GM12878 (cell line): ENCODE results near the gene BORCS6. TPM values are rescaled to one million over a fixed set of nuclear protein-coding genes. Genes with fewer than 3 reads are reported as not detected.

Source experiments
- ATAC-seq: fragments of 200-7000 bp; cut with Tn5 transposase; 3 replicates; pipeline ENCODE4 v1.9.1; 2020; ENCODE audit warnings: mild to moderate bottlenecking, moderate library complexity
- BruUV-seq: library from RNA; stranded (reverse); fragments of 400-500 nt; replicated peaks from 2 replicates; lab custom pipeline; 2021; lab: Mats Ljungman, UMichigan
- CTCF ChIA-PET: fragments of 300-600 bp; sonication (Branson Sonifier 250); formaldehyde crosslinking; extraction: SDS; loops from one replicate; lab custom pipeline; 2021; ENCODE audit warnings: inconsistent platforms; lab: Yijun Ruan, JAX
- POLR2A ChIA-PET: fragments of 350-600 bp; formaldehyde crosslinking; extraction: SDS; loops from one replicate; lab custom pipeline; 2021; ENCODE audit warnings: inconsistent platforms; lab: Charles Lee
- RAD21 ChIA-PET: fragments of 300-600 bp; sonication (Branson Sonifier 250); formaldehyde crosslinking; loops from one replicate; lab custom pipeline; 2023; ENCODE audit warnings: antibody characterized with exemption; ENCODE audit not compliant: unreplicated experiment; lab: Charles Lee
- SMC1A ChIA-PET: fragments of 300-600 bp; sonication (Branson Sonifier 250); formaldehyde crosslinking; loops from one replicate; lab custom pipeline; 2023; ENCODE audit not compliant: unreplicated experiment, uncharacterized antibody; lab: Charles Lee
- DNase-seq: peaks from one replicate; pipeline ENCODE4 v3.0.0-alpha.2; 2011; ENCODE audit warnings: low read depth, low spot score
- FAIRE-seq: peaks from 3 replicates; lab custom pipeline; 2011; peaks lifted over from hg19 to GRCh38; lab: Jason Lieb, UNC
- H2AFZ ChIP-seq: 2 replicates; pipeline ENCODE4 v1.6.0; 2011; ENCODE audit warnings: low read depth, low read length, control low read depth; ENCODE audit not compliant: control insufficient read depth
- H3K27ac ChIP-seq: 2 replicates; pipeline ENCODE4 v1.5.1; 2011; ENCODE audit warnings: control low read depth; ENCODE audit not compliant: control insufficient read depth, insufficient read depth
- H3K27me3 ChIP-seq, 2 experiments: replicated peaks in 1 of 2; 2 replicates each; pipeline versions ENCODE4 v1.6.0 to v1.6.1; 2011; ENCODE audit warnings: low read length in 1 of 2; ENCODE audit not compliant: control insufficient read depth in 2 of 2, insufficient read depth in 2 of 2
- H3K36me3 ChIP-seq, 2 experiments: 2 replicates each; pipeline ENCODE4 v1.5.1; 2011; ENCODE audit warnings: low read length in 1 of 2; ENCODE audit not compliant: control insufficient read depth in 2 of 2, insufficient read depth in 2 of 2
- H3K4me1 ChIP-seq: 2 replicates; pipeline ENCODE4 v1.6.1; 2011; ENCODE audit warnings: mild to moderate bottlenecking, low read length, moderate library complexity, mixed read lengths; ENCODE audit not compliant: control insufficient read depth, insufficient read depth
- H3K4me2 ChIP-seq: 2 replicates; pipeline ENCODE4 v1.6.0; 2011; ENCODE audit warnings: control low read depth; ENCODE audit not compliant: control insufficient read depth, insufficient read depth
- H3K4me3 ChIP-seq: fragments of 200-600 bp; sonication (generic); 2 replicates; pipeline ENCODE4 v1.5.1; 2016
- H3K79me2 ChIP-seq: 2 replicates; pipeline ENCODE4 v1.6.0; 2011; ENCODE audit warnings: low read length; ENCODE audit not compliant: control insufficient read depth, insufficient read depth
- H3K9ac ChIP-seq: 2 replicates; pipeline ENCODE4 v1.8.0; 2011; ENCODE audit warnings: low read length, control low read depth, mixed read lengths; ENCODE audit not compliant: control insufficient read depth, insufficient read depth
- H3K9me3 ChIP-seq: replicated peaks from 3 replicates; pipeline ENCODE4 v1.5.1; 2011; ENCODE audit warnings: mild to moderate bottlenecking, low read length; ENCODE audit not compliant: control insufficient read depth, insufficient read depth
- H4K20me1 ChIP-seq: 2 replicates; pipeline ENCODE4 v1.6.0; 2011; ENCODE audit not compliant: control insufficient read depth, insufficient read depth
- ASH2L ChIP-seq: fragments of 300-600, 200-600 bp; sonication (generic); IDR thresholded peaks from 2 replicates; pipeline ENCODE4 v1.6.1; 2017; ENCODE audit warnings: low read depth, mild to moderate bottlenecking, borderline replicate concordance
- BMI1 ChIP-seq: fragments of 450-650 bp; IDR thresholded peaks from 2 replicates; pipeline ENCODE4 v1.6.1; 2016; ENCODE audit warnings: mild to moderate bottlenecking, moderate library complexity, borderline replicate concordance
- CBX3 ChIP-seq: fragments of 200-600 bp; sonication (generic); IDR thresholded peaks from 2 replicates; pipeline ENCODE4 v1.6.1; 2016; ENCODE audit warnings: low read depth, borderline replicate concordance
- EGR1 ChIP-seq, 2 experiments: IDR thresholded peaks; 1 replicate in 1 of 2; 2 replicates in 1 of 2; pipeline ENCODE4 v1.6.1; 2011 to 2012; ENCODE audit warnings: low read depth in 2 of 2, low read length in 2 of 2, borderline replicate concordance in 1 of 2, mild to moderate bottlenecking in 1 of 2, moderate library complexity in 1 of 2
- HSF1 ChIP-seq: fragments of 150-350 bp; IDR thresholded peaks from 2 replicates; pipeline ENCODE4 v1.6.1; 2014; ENCODE audit warnings: mild to moderate bottlenecking, low read depth, low read length
- NBN ChIP-seq: fragments of 450-650 bp; IDR thresholded peaks from 2 replicates; pipeline ENCODE4 v1.6.1; 2016
- PAX8 ChIP-seq: fragments of 450-650 bp; IDR thresholded peaks from 2 replicates; pipeline ENCODE4 v1.6.1; 2017; ENCODE audit warnings: mild to moderate bottlenecking, moderate library complexity
- POLR2AphosphoS2 ChIP-seq: IDR thresholded peaks from 2 replicates; pipeline ENCODE4 v1.6.1; 2011; ENCODE audit warnings: low read depth, mild to moderate bottlenecking, low read length, improper control_type of control experiment, moderate library complexity
- RELB ChIP-seq: fragments of 450-650 bp; IDR thresholded peaks from 2 replicates; pipeline ENCODE4 v1.6.1; 2017; ENCODE audit warnings: low read depth, mild to moderate bottlenecking, moderate library complexity
- RFX5 ChIP-seq: IDR thresholded peaks from 2 replicates; pipeline ENCODE4 v1.6.1; 2011; ENCODE audit warnings: low read depth, low read length, improper control_type of control experiment
- SUPT20H ChIP-seq: IDR thresholded peaks from 2 replicates; pipeline ENCODE4 v1.6.1; 2011; ENCODE audit warnings: low read depth, mild to moderate bottlenecking, low read length, moderate library complexity, borderline replicate concordance; ENCODE audit not compliant: control insufficient read depth
- TAF1 ChIP-seq: IDR thresholded peaks from 2 replicates; pipeline ENCODE4 v1.6.1; 2011; ENCODE audit warnings: mild to moderate bottlenecking, low read depth, low read length, borderline replicate concordance
- TCF3 ChIP-seq: IDR thresholded peaks from 2 replicates; pipeline ENCODE4 v1.6.1; 2012; ENCODE audit warnings: low read depth, mild to moderate bottlenecking, low read length, borderline replicate concordance; ENCODE audit not compliant: insufficient read depth
- ZBTB4 ChIP-seq: fragments of 450-650 bp; formaldehyde crosslinking; IDR thresholded peaks from 2 replicates; pipeline ENCODE4 v1.4.0; 2022; ENCODE audit warnings: mild to moderate bottlenecking, moderate library complexity
- WGBS: methylation state at CpG from one replicate; pipeline ENCODE4 v1.1.6; 2016; ENCODE audit warnings: low lambda C conversion rate; ENCODE audit not compliant: insufficient replicate concordance, insufficient coverage; ENCODE audit errors: missing lambda C conversion rate; 5-methylcytosine and 5-hydroxymethylcytosine counted together
- in situ Hi-C: fragments of 300-500 bp; cut with MboI; formaldehyde crosslinking; loops from 9 replicates; pipeline ENCODE4 v1.14.3; 2018; ENCODE audit warnings: mixed read lengths
- intact Hi-C: fragments of 100-400 bp; cut with micrococcal nuclease; formaldehyde crosslinking; loops from one replicate; pipeline ENCODE4 v1.14.2; 2022; ENCODE audit not compliant: unreplicated experiment
- polyA plus RNA-seq, 11 experiments: library from polyadenylated mRNA; depleted of rRNA in 4 of 11; unstranded in 6 of 11; stranded (reverse) in 5 of 11; fragments of >200 nt; fragmentation: Nextera tagmentation in 4 of 11; fragmentation: Illumina TruSeq in 1 of 11; extraction: Ambion mirVana in 4 of 11; extraction: Trizol in 1 of 11; gene quantifications; 1 replicate in 1 of 11; 2 replicates in 10 of 11; pipeline versions ENCODE4 v1.2.1 to v1.2.3, GENCODE V29; 2011 to 2016; ENCODE audit warnings: inconsistent platforms in 2 of 11, missing spikeins in 2 of 11, low read depth in 1 of 11
- total RNA-seq, 4 experiments: library from RNA; depleted of rRNA in 3 of 4; stranded (reverse); fragments of >200 nt in 3 of 4; fragmentation: Illumina TruSeq in 1 of 4; extraction: Trizol in 1 of 4; gene quantifications; 2 replicates each; pipeline versions ENCODE4 v1.2.1 to v1.2.3, GENCODE V29; 2013 to 2021

The BORCS6 gene
- total and polyA plus RNA-seq, 10 of the 15 experiments (the other 5 are each of a cell fraction or from before 2014, with no cell fraction given), result 0.37 to 14.1 (median 6.7) TPM

DNA sequence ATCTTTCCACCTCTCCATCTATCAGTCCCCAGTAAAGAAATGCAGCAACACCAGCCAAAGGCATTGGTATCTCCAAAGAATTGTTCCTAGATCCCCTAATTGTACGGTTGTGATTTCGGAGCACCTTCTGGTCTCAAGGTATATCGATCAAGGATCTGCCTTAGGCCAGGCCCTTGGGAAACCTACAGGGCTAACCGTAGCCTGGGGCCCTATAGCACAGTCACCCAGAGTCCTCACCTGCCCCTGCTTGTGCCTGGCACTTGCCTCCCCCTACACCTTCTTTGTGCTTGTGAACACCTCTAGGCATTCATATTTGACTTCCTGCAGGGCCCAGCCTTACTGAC lies 37.2 kb upstream of the BORCS6 start:
- no peak for ATAC-seq
- Histone ChIP-seq H3K4me3 (no peak overlapping the region), H3K4me1 (peaks cover 27% of the 10 kb centered on the region), H3K27me3 (no peaks in the 10 kb centered on the region), H3K79me2 (no peaks in the 10 kb centered on the region), H3K36me3 (peaks cover 33 to 34% of the 10 kb centered on the region in 2 experiments)
- RAD21 ChIA-PET, result interaction anchor here (0.8 to 2.8 kb wide), 3 partner anchors 17 to 73 kb away, joined by 3 to 12 read pairs (median 9); partner anchors contain the start of gene CTC1
- BruUV-seq, result TSS peak; percentile 35
- TF ChIP-seq HSF1 (no peak), RELB (no peak), ASH2L (no peak), BMI1 (no peak), EGR1 (IDR thresholded peaks at IDR 0.05; ENCODE audit: borderline replicate concordance in 1 of 2, low read depth in 2 of 2, low read length in 2 of 2) (no peak), TCF3 (no peak), CBX3 (no peak), POLR2AphosphoS2 (no peak), SUPT20H (no peak), NBN (no peak), PAX8 (no peak), ZBTB4 (no peak), RFX5 (no peak), TAF1 (no peak)
- TF ChIP-seq, all 136 proteins: peak for 0
- in situ Hi-C loops (no loop called here), intact Hi-C loops (no loop called here)
- DNase-seq (no peak), FAIRE-seq (no peak)
- ChIA-PET SMC1A (interaction anchor here (0.7 to 6.7 kb wide), 7 partner anchors 18 to 183 kb away, joined by 3 to 64 read pairs (median 6); partner anchors contain the start of genes CTC1, PFAS and SLC25A35), CTCF (interaction anchor here (1.0 to 2.6 kb wide), 3 partner anchors 26 to 74 kb away, joined by 3 to 7 read pairs (median 3); partner anchors contain the start of gene SLC25A35), POLR2A (interaction anchor here (0.5 to 9.0 kb wide), 6 partner anchors 10 to 242 kb away, joined by 3 to 161 read pairs (median 4); partner anchors contain the start of genes AURKB, CTC1 and PFAS)
- peak overlapping the region; percentile 60; the same call in 1 of the 2 replicates for H3K9ac ChIP-seq
- 93% methylated on average over 4 of the region's 4 CpGs for WGBS
- peak overlapping the region; percentile 54 for H3K27ac ChIP-seq
- H3K4me2 ChIP-seq, result peak overlapping the region; percentile 79
- H4K20me1 ChIP-seq, result no peaks in the 10 kb centered on the region; the same call in 1 of the 2 replicates
- H2AFZ ChIP-seq, result no peak overlapping the region
- H3K9me3 ChIP-seq, result no peaks in the 10 kb centered on the region
